Muscle layer of colon (tissue), 2 donors: ENCODE results near the gene ANKFY1.
"Not testable (repeated sequence)": the region's sequence is repeated elsewhere in the genome, so short reads cannot be mapped to it uniquely, and the experiment has no call there.

Experiments
- H3K27ac ChIP-seq: one replicate; pipeline ENCODE4 v1.7.0; 2013; ENCODE audit warnings: low read depth, mild to moderate bottlenecking, low read length, moderate library complexity
- H3K27me3 ChIP-seq, 2 donors: one replicate each; pipeline ENCODE4 v1.7.0; 2013; ENCODE audit warnings: low read length in 2 of 2, mild to moderate bottlenecking in 2 of 2; ENCODE audit not compliant: insufficient read depth in 2 of 2, control insufficient read depth in 1 of 2
- H3K36me3 ChIP-seq: one replicate; pipeline ENCODE4 v1.7.0; 2013; ENCODE audit warnings: mild to moderate bottlenecking, low read length; ENCODE audit not compliant: insufficient read depth
- H3K4me1 ChIP-seq: one replicate; pipeline ENCODE4 v1.7.0; 2013; ENCODE audit warnings: mild to moderate bottlenecking, low read length; ENCODE audit not compliant: insufficient read depth
- H3K4me3 ChIP-seq, 2 donors: one replicate each; pipeline ENCODE4 v1.7.0; 2013; ENCODE audit warnings: low read length in 2 of 2, low read depth in 1 of 2, mild to moderate bottlenecking in 1 of 2, moderate library complexity in 1 of 2
- H3K9ac ChIP-seq: one replicate; pipeline ENCODE4 v1.7.0; 2013; ENCODE audit warnings: low read length
- H3K9me3 ChIP-seq: one replicate; pipeline ENCODE4 v1.7.0; 2013; ENCODE audit warnings: mild to moderate bottlenecking, low read length
- donor health status: abdominal sarcoma.
- donor health status: Adenocarcinoma of cecum.

Gene ANKFY1

DNA sequence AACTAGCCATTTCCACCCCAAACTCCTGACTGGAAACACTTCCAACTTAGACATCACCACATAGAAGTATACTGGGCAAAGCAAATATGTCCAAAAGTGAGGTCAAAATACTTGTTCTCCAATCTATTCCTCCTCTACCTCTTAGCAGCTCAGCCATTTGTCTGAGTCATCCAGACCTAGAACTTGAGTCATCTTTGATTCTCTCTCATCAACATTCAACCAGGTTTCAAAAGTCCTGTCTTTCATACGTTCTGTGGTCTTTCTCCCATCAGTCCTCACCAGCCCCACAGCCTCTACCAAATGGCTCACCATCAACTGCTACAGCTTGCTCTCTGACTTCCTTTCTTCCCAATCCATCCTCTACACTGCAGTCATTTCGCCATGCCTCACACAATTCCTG lies 6.8 kb downstream of the ANKFY1 start:
- no peaks in the 10 kb centered on the region for H3K9me3 ChIP-seq
- H3K27me3 ChIP-seq = no peaks in the 10 kb centered on the region
- H3K36me3 ChIP-seq = peaks cover 8% of the 10 kb centered on the region
- no peak overlapping the region for H3K27ac ChIP-seq
- no peak overlapping the region for H3K9ac ChIP-seq
- H3K4me3 ChIP-seq = no peak overlapping the region
- H3K4me1 ChIP-seq = peaks cover 6% of the 10 kb centered on the region

DNA sequence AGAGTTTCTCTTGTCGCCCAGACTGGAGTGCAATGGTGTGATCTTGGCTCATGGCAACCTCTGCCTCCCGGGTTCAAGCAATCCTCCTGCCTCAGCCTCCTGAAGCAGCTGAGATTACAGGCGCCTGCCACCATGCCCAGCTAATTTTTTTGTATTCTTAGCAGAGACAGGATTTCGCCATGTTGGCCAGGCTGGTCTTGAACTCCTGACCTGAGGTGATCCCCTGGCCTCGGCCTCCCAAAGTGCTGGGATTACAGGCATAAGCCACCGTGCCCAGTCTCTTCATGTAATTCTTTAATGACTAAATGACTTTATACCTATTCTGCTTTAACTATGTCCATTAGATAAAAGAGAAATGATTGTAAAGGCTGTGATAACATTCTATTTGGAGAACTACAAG lies 8.5 kb downstream of the ANKFY1 start:
- not testable (repeated sequence) for H3K36me3 ChIP-seq, H3K9me3 ChIP-seq, H3K4me3 ChIP-seq, H3K9ac ChIP-seq, H3K27ac ChIP-seq, H3K27me3 ChIP-seq, H3K4me1 ChIP-seq

DNA sequence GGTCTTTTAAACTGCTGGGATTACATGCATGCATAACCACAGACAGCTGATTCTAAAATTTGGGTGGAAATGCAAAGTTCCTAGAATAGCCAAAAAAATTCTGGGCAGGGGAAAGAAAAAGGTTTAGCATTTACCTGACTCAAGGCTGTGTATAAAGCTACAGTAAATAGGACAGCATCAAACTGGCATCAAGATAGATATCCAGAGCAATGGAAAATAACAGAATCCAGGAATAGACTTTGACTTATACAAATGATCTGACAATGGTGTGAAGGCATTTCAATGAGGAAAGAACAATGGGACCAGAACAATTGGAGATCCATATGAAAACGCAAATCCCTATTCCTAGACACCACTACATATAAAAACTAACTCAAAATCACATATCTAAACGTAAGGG lies 12.9 kb downstream of the ANKFY1 start:
- Histone ChIP-seq H3K27me3 (no peaks in the 10 kb centered on the region), H3K4me1 (peaks cover 44% of the 10 kb centered on the region), H3K9me3 (no peaks in the 10 kb centered on the region), H3K9ac (no peak overlapping the region), H3K36me3 (no peaks in the 10 kb centered on the region), H3K27ac (no peak overlapping the region), H3K4me3 (no peak overlapping the region)

DNA sequence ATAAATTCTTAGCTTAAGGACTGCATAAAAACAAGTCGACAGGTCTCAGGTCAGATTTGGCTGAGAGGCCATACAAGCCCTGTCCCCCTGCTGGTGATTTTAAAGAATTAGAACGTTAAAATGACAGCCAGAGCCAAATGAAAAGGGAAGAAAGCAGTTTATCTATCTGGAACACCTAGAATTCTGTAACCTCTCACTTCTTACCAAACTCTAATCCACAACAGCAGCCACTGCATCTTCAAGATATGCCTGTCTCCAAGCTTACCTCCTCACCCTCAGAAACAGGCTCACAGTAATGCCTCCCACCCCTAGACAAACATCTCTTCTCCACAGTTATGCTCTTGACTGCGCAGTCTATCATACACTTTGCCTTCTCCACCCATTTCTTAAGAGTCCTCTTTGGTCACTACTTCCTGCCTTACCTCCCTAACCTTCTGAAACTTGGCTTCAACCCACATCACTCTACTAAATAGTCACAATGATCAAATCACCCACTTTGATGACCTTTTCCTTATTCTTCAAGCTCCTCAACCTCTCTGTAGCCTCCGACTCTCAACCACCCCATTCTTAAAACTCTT lies 14.2 kb downstream of the ANKFY1 start:
- Histone ChIP-seq H3K36me3 (no peaks in the 10 kb centered on the region), H3K4me1 (peaks cover 45% of the 10 kb centered on the region), H3K9ac (no peak overlapping the region), H3K27ac (peak overlapping the region; percentile 21), H3K4me3 (no peak overlapping the region), H3K27me3 (no peaks in the 10 kb centered on the region), H3K9me3 (no peaks in the 10 kb centered on the region)

DNA sequence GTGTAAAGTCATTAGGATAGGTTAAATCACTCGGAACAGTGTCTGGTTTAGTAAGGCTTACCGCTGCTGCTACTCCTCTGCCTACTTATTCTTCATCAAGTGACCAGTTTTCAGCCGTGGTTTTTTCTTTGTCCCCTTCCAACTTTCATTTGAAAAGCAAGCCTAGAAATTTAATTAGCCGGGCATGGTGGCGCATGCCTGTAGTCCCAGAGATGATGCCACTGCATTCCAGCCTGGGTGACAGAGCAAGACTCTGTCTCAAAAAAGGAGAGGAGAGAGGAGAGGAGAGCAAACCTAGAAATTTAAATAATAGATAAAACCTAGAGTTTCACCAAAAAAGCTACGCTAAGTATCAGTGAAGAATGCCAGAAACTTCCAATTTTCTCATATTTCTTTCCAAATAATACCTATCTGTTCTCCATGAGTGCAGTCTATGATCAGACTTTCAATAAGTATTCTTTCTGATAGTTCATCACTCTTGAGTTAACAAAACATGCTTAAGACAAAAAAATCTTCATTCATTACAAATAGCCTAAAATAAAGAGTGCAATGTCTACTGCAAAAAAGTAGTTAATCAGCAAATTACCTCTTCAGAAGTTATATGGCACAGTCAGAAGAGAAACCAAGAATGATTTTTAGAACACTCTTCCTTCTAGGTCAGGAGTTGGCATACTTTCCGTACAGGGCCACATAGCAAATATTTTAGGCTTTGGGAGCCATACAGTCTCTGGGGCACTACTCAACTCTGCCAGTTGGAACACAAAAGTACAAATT lies 15.1 kb downstream of the ANKFY1 start:
- no peaks in the 10 kb centered on the region for H3K27me3 ChIP-seq
- peaks cover 48% of the 10 kb centered on the region for H3K4me1 ChIP-seq
- H3K36me3 ChIP-seq = no peaks in the 10 kb centered on the region
- H3K27ac ChIP-seq = no peak overlapping the region
- H3K4me3 ChIP-seq = no peak overlapping the region
- no peak overlapping the region for H3K9ac ChIP-seq
- H3K9me3 ChIP-seq = no peaks in the 10 kb centered on the region

DNA sequence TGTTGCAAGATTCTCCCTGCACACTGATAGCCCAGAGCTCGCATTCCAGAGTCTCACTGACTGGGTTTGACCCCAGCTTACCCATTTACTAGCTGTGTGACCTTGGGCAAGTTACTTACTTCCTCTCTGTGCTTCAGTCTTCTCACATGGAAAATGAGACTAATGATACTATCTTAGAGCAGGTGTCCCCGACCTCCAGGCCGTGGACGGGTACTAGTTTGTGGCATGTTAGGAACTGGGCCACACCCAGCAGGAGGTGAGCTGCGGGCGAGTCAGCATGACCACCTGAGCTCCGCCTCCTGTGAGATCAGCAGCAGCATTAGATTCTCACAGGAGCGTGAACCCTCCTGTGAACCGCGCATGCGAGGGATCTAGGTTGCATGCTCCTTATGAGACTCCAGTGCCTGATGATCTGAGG lies 15.8 kb downstream of the ANKFY1 start:
- no peaks in the 10 kb centered on the region for H3K9me3 ChIP-seq
- no peak overlapping the region for H3K27ac ChIP-seq
- no peaks in the 10 kb centered on the region for H3K36me3 ChIP-seq
- H3K4me3 ChIP-seq = no peak overlapping the region
- H3K4me1 ChIP-seq = peaks cover 48% of the 10 kb centered on the region
- no peaks in the 10 kb centered on the region for H3K27me3 ChIP-seq
- no peak overlapping the region for H3K9ac ChIP-seq

DNA sequence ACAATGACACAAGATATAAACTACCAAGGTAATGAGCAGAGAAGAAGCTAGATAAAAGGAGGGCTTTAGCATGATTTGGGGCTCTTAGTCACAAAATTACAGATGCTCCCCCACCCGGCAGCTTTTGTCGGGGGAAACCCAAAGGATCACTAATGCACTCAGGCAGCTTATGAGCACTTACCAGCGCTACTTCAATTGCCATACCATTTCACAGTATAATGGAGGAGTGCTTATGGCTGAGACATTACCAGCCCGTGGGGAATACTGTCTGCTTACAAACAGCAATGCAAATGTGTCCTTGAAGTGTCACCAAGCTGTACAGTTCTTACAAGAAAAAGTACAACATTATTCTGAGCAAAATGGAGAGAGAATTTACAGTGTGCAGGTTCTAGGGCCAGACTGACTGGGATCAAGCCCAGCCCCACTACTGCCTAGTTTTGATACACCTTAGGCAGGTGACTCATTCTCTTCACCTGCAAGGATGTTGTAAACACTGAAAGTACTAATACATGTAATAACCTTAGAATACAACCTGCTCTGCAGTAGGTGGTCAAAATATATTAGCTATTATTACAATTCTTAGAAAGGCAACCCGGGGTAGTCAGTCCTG lies 16.3 kb downstream of the ANKFY1 start:
- H3K27me3 ChIP-seq = no peaks in the 10 kb centered on the region
- H3K4me3 ChIP-seq = no peak overlapping the region
- H3K9ac ChIP-seq = no peak overlapping the region
- no peak overlapping the region for H3K27ac ChIP-seq
- no peaks in the 10 kb centered on the region for H3K36me3 ChIP-seq
- H3K4me1 ChIP-seq = peaks cover 48% of the 10 kb centered on the region
- no peaks in the 10 kb centered on the region for H3K9me3 ChIP-seq

DNA sequence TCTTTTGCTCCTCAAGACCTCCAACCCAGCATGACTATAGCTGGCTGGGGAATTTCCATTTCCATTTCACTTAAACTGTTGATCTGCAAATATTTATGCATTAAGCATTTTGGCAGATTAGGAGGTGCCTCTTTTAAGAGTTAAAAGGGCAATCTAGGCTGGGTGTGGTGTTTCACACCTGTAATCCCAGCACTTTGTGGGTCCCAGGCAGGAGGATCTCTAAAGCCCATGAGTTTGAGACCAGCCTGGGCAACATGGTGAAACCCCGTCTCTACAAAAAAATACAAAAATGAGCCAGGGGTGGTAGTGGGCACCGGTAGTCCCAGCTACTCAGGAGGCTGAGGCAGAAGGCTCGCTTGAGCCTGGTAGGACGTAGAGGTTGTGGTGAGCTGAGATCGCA lies 17.1 kb downstream of the ANKFY1 start:
- Histone ChIP-seq H3K36me3 (peaks cover 7% of the 10 kb centered on the region), H3K27ac (no peak overlapping the region), H3K9ac (no peak overlapping the region), H3K27me3 (no peaks in the 10 kb centered on the region), H3K9me3 (no peaks in the 10 kb centered on the region), H3K4me3 (no peak overlapping the region), H3K4me1 (peaks cover 48% of the 10 kb centered on the region)

DNA sequence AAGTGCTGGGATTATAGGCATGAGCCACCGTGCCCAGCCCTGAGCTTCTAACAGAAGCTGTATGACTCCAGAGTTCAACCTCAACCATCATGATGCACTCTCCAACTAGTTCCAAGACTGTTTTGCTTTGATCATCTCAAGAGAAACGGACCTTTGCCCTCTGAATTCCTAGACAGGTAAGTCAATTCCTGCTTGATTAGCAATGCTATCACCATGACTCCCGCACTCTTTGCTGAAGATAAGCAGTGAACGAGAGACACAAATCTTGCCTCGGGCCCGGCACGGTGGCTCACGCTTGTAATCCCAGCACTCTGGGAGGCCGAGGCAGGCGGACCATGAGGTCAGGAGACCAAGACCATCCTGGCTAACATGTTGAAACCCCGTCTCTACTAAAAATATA lies 22.2 kb downstream of the ANKFY1 start:
- Histone ChIP-seq H3K9ac (no peak overlapping the region), H3K4me3 (no peak overlapping the region), H3K27me3 (no peaks in the 10 kb centered on the region), H3K27ac (no peak overlapping the region), H3K4me1 (peaks cover 11% of the 10 kb centered on the region), H3K9me3 (no peaks in the 10 kb centered on the region), H3K36me3 (peaks cover 33% of the 10 kb centered on the region)

DNA sequence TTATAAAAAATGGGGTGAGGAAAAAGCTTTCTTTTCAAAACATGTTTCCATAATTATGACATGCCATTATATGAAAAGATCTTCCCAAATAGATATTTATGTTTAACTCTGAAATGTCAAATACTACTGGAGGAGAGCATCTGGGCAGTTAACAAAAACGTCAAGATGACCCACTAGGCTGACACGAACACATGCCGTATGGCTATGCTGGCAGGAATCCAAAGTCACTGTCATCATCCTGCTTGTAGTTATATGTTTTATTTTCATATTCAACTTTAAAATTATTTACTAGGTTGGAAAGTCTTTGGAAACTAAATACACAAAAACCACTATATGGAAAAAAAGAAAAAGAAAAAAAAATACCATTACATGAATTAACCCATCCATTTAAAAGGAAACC lies 27.3 kb downstream of the ANKFY1 start:
- Histone ChIP-seq H3K27ac (peak overlapping the region; percentile 41), H3K4me1 (peaks cover 53% of the 10 kb centered on the region), H3K9me3 (no peaks in the 10 kb centered on the region), H3K36me3 (peaks cover 43% of the 10 kb centered on the region), H3K4me3 (no peak overlapping the region), H3K27me3 (no peaks in the 10 kb centered on the region), H3K9ac (no peak overlapping the region)

DNA sequence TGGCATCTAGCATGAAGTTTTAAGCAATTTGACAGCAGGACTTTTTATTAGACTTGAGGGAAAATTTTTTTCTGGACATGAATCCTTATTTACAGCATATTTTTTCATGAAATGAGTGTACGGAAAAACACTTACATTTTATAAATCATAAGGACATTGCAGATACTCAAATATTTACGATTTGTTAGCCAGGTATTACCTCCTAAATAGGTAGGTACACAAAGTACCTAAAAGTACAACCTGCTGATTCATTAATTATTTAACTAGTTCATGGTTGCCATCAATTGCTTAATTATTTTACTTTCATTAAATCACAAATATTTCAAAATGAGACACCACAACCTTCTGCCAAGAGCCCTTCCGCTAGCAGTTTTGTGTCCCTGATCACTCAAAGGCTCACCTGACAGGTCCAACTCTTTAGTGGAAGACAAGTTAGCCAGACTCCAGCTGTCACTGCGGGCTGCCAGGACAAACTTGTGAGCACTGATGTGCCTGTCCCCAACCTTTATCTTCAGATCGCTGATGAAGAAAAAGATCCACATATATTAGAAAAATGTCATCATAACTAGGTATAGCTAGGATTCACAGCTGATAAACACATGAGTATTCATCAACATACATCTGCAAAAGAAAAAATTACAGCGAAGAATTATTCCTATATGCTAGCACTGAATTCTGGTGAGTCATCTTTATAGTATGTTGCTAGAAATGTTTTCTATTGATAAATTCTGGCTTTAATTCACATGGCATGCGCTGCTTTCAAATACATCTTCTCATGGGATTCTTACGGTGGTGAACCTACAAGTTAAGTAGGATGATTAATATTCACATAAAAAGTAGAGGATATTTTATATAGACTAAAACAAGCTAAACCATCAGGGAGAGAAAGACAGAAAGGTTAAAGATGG lies 28.2 kb downstream of the ANKFY1 start:
- H3K27ac ChIP-seq = peak overlapping the region; percentile 41
- no peaks in the 10 kb centered on the region for H3K27me3 ChIP-seq
- no peak overlapping the region for H3K9ac ChIP-seq
- H3K9me3 ChIP-seq = no peaks in the 10 kb centered on the region
- peaks cover 34% of the 10 kb centered on the region for H3K36me3 ChIP-seq
- H3K4me1 ChIP-seq = peaks cover 61% of the 10 kb centered on the region
- H3K4me3 ChIP-seq = no peak overlapping the region
